Activated CD8-positive, alpha-beta T cell treated with anti-CD3 and anti-CD28 coated beads, Interleukin-2, amount 10 ng/mL, durations not matched to agents 7 days and 5 days (primary cell): ENCODE measurements around the gene CT45A5. TPM values are rescaled to one million over a fixed set of nuclear protein-coding genes. Genes with fewer than 3 reads are reported as not detected.
A peak's percentile ranks its signal among the peaks of the same experiment; 100 is the strongest.
"Not testable (repeated sequence)": the region's sequence is repeated elsewhere in the genome, so short reads cannot be mapped to it uniquely, and the experiment has no call there.

Experiments
- ATAC-seq: fragments of 150-1000 bp; cut with Tn5 transposase; one replicate; pipeline ENCODE4 v1.10.0; 2021; ENCODE audit warnings: moderate library complexity
- CTCF ChIA-PET: fragments of 350-600 bp; sonication (Branson Sonifier 250); formaldehyde crosslinking; loops from one replicate; lab custom pipeline; 2021; ENCODE audit warnings: antibody characterized with exemption; lab: Charles Lee
- POLR2A ChIA-PET: fragments of 350-600 bp; sonication (Branson Sonifier 250); formaldehyde crosslinking; loops from one replicate; lab custom pipeline; 2021; ENCODE audit warnings: antibody characterized with exemption; lab: Charles Lee
- DNase-seq: peaks from one replicate; pipeline ENCODE4 v3.0.0-alpha.2; 2020
- H3K27ac Mint-ChIP-seq: one replicate; pipeline ENCODE4 v1.8.0; 2021; ENCODE audit warnings: mild to moderate bottlenecking, mixed read lengths
- H3K27me3 Mint-ChIP-seq: one replicate; pipeline ENCODE4 v1.8.0; 2021; ENCODE audit warnings: low read depth, mixed read lengths
- H3K36me3 Mint-ChIP-seq: one replicate; pipeline ENCODE4 v1.8.0; 2021; ENCODE audit warnings: low read depth, mixed read lengths
- H3K4me1 Mint-ChIP-seq: one replicate; pipeline ENCODE4 v1.8.0; 2021; ENCODE audit warnings: low read depth, mixed read lengths
- H3K4me3 Mint-ChIP-seq: one replicate; pipeline ENCODE4 v1.8.0; 2021; ENCODE audit warnings: mild to moderate bottlenecking, mixed read lengths
- H3K9me3 Mint-ChIP-seq: one replicate; pipeline ENCODE4 v1.8.0; 2022; ENCODE audit warnings: mixed read lengths; ENCODE audit not compliant: insufficient read depth
- total RNA-seq, 2 experiments: library from RNA; stranded (reverse); gene quantifications; one replicate each; pipeline ENCODE4 v1.2.3, GENCODE V29; 2021

The CT45A5 gene
- total RNA-seq: not detected

DNA sequence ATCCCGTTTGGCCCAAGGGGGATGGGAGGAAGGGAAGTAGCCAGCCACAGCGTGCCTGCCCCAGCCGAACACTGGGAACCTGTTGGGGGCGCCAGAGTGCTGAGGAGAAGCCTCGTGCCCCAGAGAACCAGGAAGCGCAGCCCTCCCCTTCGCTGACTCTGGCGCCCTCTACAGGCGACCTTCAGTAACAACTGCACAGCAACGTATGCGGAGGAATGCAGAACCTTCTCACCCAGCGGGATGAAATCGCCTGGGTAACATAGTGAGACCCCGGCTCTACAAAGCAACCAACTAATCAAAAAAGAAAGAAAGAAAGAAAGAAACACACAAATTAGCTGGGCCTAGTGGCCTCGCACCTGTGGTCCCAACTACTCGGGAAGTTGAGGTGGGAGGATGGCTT, at the start of gene CT45A5:
CT45A5 (minus strand) TSS at position 101 of the 400 bp plus-strand sequence. CDS start 3,774 bp downstream, outside the sequence.
- ATAC-seq, DNase-seq, H3K9me3 Mint-ChIP-seq, CTCF ChIA-PET, H3K27me3 Mint-ChIP-seq, POLR2A ChIA-PET, H3K4me1 Mint-ChIP-seq, H3K36me3 Mint-ChIP-seq, H3K27ac Mint-ChIP-seq, H3K4me3 Mint-ChIP-seq: not testable (repeated sequence)

DNA sequence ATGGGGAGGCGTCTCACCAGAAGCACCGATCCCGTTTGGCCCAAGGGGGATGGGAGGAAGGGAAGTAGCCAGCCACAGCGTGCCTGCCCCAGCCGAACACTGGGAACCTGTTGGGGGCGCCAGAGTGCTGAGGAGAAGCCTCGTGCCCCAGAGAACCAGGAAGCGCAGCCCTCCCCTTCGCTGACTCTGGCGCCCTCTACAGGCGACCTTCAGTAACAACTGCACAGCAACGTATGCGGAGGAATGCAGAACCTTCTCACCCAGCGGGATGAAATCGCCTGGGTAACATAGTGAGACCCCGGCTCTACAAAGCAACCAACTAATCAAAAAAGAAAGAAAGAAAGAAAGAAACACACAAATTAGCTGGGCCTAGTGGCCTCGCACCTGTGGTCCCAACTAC, 34.6 kb upstream of the CT45A5 start, which contains the start of gene CT45A2:
CT45A2 (minus strand) TSS at position 101 of the 400 bp plus-strand sequence. CDS start 3,747 bp downstream, outside the sequence.
- H3K9me3 Mint-ChIP-seq, H3K4me1 Mint-ChIP-seq, ATAC-seq, CTCF ChIA-PET, POLR2A ChIA-PET, H3K4me3 Mint-ChIP-seq, DNase-seq, H3K36me3 Mint-ChIP-seq, H3K27me3 Mint-ChIP-seq, H3K27ac Mint-ChIP-seq: not testable (repeated sequence)

DNA sequence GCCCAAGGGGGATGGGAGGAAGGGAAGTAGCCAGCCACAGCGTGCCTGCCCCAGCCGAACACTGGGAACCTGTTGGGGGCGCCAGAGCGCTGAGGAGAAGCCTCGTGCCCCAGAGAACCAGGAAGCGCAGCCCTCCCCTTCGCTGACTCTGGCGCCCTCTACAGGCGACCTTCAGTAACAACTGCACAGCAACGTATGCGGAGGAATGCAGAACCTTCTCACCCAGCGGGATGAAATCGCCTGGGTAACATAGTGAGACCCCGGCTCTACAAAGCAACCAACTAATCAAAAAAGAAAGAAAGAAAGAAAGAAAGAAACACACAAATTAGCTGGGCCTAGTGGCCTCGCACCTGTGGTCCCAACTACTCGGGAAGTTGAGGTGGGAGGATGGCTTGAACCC, 17.4 kb upstream of the CT45A5 start, which contains the start of gene CT45A6:
CT45A6 (minus strand) TSS at position 101 of the 400 bp plus-strand sequence. CDS start 3,794 bp downstream, outside the sequence.
- CTCF ChIA-PET, H3K27ac Mint-ChIP-seq, H3K9me3 Mint-ChIP-seq, ATAC-seq, H3K36me3 Mint-ChIP-seq, POLR2A ChIA-PET, H3K4me1 Mint-ChIP-seq, DNase-seq, H3K27me3 Mint-ChIP-seq, H3K4me3 Mint-ChIP-seq: not testable (repeated sequence)

- CTCF ChIA-PET, H3K4me1 Mint-ChIP-seq, H3K9me3 Mint-ChIP-seq, H3K27me3 Mint-ChIP-seq, H3K27ac Mint-ChIP-seq, DNase-seq, ATAC-seq, POLR2A ChIA-PET, H3K36me3 Mint-ChIP-seq, H3K4me3 Mint-ChIP-seq: not testable (repeated sequence)
These were observed 17.2 kb downstream of the CT45A5 start, which contains the start of gene CT45A3 for GRCh38 chrX:135768091-135768490. Gene CT45A3 (minus strand): TSS chrX:135768191. CDS start chrX:135764444, 3,747 bp downstream.

DNA sequence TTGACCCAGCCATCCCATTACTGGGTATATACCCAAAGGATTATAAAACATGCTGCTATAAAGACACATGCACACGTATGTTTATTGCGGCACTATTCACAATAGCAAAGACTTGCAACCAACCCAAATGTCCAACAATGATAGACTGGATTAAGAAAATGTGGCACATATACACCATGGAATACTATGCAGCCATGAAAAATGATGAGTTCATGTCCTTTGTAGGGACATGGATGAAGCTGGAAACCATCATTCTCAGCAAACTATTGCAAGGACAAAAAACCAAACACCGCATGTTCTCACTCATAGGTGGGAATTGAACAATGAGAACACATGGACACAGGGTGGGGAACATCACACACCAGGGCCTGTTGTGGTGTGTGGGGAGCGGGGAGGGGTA, 40.6 kb downstream of the CT45A5 start:
- H3K9me3 Mint-ChIP-seq, H3K4me1 Mint-ChIP-seq, ATAC-seq, H3K27me3 Mint-ChIP-seq, H3K4me3 Mint-ChIP-seq, H3K36me3 Mint-ChIP-seq, POLR2A ChIA-PET, CTCF ChIA-PET, DNase-seq, H3K27ac Mint-ChIP-seq: not testable (repeated sequence)

DNA sequence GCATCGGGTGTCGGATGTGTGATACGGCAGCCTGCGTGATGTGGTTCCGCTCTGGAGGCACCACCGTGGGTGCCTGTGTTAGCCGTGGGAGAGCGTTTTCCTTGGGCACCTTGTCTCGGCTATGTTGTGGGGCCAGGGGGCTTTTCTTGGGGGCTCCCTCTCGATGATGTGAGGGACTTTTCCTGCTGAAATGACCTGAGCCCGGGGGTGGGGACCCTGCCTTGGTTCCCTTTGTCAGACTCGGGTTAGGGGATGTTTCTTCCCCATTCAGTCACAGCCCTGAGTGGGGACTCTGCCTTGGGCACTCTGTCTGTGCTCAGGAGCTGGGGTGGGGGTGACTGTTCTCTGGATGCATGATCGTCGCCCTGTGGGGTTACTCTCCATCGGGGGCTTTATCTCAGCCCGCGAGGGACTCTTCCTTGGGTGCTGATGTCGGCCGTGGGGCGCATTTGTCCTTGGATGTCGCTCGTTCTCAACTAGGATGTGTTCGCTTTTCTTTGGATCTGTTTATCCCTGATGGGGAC, 44.0 kb downstream of the CT45A5 start:
- CTCF ChIA-PET: interaction anchor here (1.5 kb wide), 1 partner anchor 421 kb away, joined by 3 read pairs; no protein-coding TSS in a partner anchor
- no peaks in the 10 kb centered on the region for H3K4me1 Mint-ChIP-seq
- DNase-seq (no peak), ATAC-seq (no peak)
- no peaks in the 10 kb centered on the region for H3K27me3 Mint-ChIP-seq
- H3K27ac Mint-ChIP-seq: no peak overlapping the region
- POLR2A ChIA-PET: no interaction called here
- H3K36me3 Mint-ChIP-seq: no peaks in the 10 kb centered on the region
- no peak overlapping the region for H3K4me3 Mint-ChIP-seq
- H3K9me3 Mint-ChIP-seq: no peaks in the 10 kb centered on the region

GRCh38 chrX:135740681-135741149, 44.6 kb downstream of the CT45A5 start:
- ChIA-PET POLR2A (no interaction called here), CTCF (interaction anchor here (1.5 kb wide), 1 partner anchor 422 kb away, joined by 3 read pairs; no protein-coding TSS in a partner anchor)
- Mint-ChIP-seq H3K4me3 (no peak overlapping the region), H3K36me3 (no peaks in the 10 kb centered on the region), H3K27ac (no peak overlapping the region), H3K4me1 (no peaks in the 10 kb centered on the region), H3K9me3 (no peaks in the 10 kb centered on the region), H3K27me3 (no peaks in the 10 kb centered on the region)
- DNase-seq (peak; percentile 57), ATAC-seq (peak; percentile 63)

- ATAC-seq: no peak
- Mint-ChIP-seq H3K9me3 (no peaks in the 10 kb centered on the region), H3K4me3 (no peak overlapping the region), H3K36me3 (no peaks in the 10 kb centered on the region), H3K4me1 (no peaks in the 10 kb centered on the region), H3K27me3 (no peaks in the 10 kb centered on the region), H3K27ac (no peak overlapping the region)
- ChIA-PET CTCF (no interaction called here), POLR2A (no interaction called here)
- DNase-seq: no peak
These were observed 47.8 kb downstream of the CT45A5 start for GRCh38 chrX:135737366-135738071.

DNA sequence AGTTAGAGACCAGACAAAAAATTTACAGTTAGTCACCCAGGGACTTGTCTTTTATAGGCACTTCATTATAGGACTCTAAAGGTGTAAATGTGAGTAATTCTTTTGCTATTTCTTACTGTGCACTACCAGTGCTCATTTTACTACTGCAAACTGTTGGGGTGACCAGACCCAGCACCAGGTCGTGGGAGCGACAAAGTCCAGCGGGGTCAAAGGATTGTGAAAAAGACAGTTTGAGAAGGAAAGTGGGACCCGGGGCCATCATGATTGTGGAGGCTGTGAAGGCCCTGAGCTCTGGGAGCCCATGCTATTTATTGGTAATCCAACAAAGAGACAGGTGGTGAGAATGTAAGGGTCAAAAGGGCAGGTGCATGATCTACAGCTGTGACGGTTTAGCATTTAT, 50.6 kb downstream of the CT45A5 start:
- POLR2A ChIA-PET: not testable (repeated sequence)

More for the DNA sequence above, 50.6 kb downstream of the CT45A5 start:
- DNase-seq, H3K27me3 Mint-ChIP-seq, H3K36me3 Mint-ChIP-seq, CTCF ChIA-PET, H3K4me1 Mint-ChIP-seq, ATAC-seq, H3K4me3 Mint-ChIP-seq, H3K27ac Mint-ChIP-seq, H3K9me3 Mint-ChIP-seq: not testable (repeated sequence)

Other genes with a start within 250 kb of the CT45A5 start
- not detected for gene CT45A1, start 71.9 kb downstream of the CT45A5 start, total RNA-seq
- gene CT45A3, start 17.3 kb downstream of the CT45A5 start, total RNA-seq: not detected
- not detected for gene CT45A6, start 17.3 kb upstream of the CT45A5 start, total RNA-seq
- not detected for gene CT45A2, start 34.5 kb upstream of the CT45A5 start, total RNA-seq
- gene CT45A7, start 51.8 kb upstream of the CT45A5 start, total RNA-seq: not detected
- not detected for gene CT45A8, start 69.0 kb upstream of the CT45A5 start, total RNA-seq
- gene CT45A9, start 86.3 kb upstream of the CT45A5 start, total RNA-seq: not detected
- gene CT45A10, start 107.9 kb upstream of the CT45A5 start, total RNA-seq: not detected
- not detected for gene SAGE1, start 108.2 kb upstream of the CT45A5 start, total RNA-seq
- 10 to 100 TPM; 15.9 to 16.4 TPM for gene MMGT1, start 188.5 kb upstream of the CT45A5 start, total RNA-seq
- 10 to 100 TPM; 15.4 to 17.5 TPM for gene SLC9A6, start 199.9 kb upstream of the CT45A5 start, total RNA-seq